Stimulated activated CD8-positive, alpha-beta memory T cell treated with anti-CD3 and anti-CD28 coated beads, Interleukin-7, amount 100 ng/mL, for 1 hour (primary cell): ENCODE measurements around the gene CPEB4.

Experiments
- DNase-seq, 2 donors: peaks; one replicate each; pipeline ENCODE4 v3.0.0-alpha.2; 2020; ENCODE audit warnings: low read depth in 2 of 2

Gene CPEB4

DNA sequence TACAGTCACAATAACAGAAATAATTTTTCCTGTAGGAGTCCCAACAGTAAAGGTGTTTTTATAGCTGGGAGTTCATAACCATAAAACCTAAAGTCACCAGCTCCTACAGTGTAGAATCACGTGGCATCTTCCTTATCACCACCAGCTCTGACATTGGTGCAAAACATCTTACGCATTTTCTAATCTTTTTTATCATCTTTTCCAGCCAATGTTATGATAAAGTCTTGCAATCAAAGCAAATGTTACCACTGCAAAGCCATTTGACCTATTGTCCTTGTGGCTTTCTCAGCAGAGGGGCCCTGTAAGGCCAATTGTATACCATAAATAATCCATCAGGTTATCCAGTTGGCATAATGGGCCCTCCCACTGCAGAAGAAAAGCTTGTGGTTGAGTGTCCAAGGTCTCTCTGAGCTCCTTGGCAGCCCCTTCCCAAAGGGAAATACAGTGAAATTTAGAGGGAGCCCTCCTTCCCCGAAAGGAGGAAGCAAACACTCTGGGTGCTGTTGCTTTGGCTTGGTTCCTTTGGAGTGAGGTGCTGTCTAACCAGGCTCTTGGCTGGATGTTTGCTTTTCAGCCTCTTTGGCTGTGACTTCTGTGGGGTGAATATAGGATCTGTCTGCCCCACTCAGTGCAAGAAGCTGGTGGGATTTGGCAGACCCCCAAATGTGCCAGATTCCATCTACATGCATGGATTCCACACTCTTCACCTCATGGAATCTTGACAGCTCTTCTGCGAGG, 29.3 kb upstream of the CPEB4 start:
- no peak for DNase-seq

DNA sequence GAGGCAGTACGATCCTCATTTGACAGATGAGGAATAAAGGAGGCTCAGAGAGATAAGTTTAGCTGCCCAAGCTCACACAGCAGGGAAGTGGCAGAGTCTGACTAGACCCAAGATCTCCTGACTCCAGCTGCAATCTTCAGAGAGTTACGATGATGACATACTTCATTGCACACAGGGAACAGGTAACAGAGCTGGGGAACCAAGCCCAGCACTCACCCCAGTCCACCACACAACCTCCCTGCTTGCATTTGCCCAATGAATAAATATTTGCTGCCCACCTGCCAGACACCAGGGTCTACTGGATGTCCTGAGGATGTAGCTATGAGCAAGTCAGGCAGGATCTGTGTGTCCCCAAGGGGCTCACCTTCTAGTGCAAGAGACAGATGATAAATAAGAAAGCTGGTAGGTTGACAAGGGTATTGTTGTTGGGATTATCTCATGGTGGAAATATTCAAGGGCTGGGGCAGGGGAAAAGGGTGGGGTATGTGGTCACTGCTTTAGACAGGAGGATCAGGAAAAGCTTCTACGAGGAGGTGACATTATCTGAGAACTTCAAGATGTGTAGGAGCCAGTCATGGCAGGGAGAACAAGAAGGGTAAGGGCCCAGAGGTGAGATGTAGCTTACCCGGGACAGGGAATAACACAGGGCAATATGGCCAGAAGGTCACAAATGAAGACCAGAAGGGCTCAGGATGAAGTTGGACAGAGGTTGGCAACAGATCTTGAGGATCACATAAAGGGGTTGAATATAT, 28.6 kb upstream of the CPEB4 start:
- no peak for DNase-seq

DNA sequence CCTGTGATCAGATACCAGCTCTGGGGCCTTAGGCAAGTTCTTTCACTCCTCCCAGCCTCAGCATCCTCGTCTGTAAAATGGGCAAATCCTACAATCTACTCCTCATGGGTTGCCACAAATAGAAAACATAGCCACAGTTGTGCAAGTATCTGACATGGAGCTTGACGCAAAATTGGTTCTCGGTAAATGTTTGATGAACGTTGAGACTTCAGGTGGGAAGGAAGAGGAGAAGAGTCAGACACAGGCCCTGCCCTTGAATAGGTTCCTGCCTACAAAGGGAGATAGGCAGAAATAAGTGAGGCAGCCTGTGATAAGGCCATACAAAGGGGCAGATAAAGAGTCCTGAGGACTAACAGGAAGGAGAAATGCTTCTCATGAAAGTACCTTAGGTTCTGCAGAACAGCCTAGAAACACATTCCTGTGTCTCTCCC, 26.1 kb upstream of the CPEB4 start:
- no peak for DNase-seq

GRCh38 chr5:173863359-173863758, 24.8 kb upstream of the CPEB4 start:
- no peak for DNase-seq

DNA sequence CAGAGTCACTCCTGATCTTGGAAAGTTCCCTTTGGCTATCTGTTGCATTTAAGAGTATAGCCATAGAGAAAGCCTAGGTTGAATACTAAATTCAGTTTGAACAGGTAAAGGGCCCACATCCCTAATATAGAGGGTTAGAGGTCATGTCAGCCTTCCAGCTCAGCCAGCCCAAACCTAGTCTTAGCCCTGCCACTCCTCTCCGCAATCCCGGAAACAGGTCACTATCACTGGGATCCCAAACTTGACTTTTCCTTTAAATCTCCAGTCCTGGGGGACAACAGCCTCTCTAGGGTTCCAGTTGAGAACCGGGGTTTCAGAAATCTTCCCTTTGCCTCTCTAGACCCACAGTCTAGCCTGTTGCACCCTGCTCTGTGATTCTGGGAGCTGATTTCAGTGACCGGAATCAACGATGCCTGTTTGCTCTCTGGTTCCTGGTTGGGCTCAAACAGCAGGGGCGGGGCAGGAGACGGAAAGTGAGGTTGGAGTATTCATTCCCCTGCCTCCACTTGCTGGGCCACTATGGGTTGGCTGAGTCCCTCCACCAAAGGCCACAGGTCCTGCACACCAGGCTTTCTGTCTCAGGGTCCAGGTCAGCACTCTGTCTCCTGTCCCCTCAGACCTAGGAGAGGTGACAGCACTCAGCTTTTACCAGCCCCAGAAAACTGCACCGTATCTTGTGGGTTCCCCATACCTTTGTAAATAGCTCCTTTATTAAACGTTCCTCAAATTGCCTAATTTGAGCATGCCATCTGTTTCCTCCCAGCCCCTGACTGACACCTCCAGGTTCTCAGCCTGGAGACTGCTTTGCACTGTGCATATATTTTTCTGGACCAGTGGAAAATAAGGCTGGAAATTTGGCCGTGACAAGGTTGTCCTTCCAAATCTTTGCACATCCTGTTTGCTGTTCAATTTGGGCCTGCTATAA, 23.8 kb upstream of the CPEB4 start:
- no peak for DNase-seq

GRCh38 chr5:173866243-173866857, 21.8 kb upstream of the CPEB4 start:
- DNase-seq: no peak

GRCh38 chr5:173866858-173867679, 21.1 kb upstream of the CPEB4 start:
- DNase-seq: no peak

GRCh38 chr5:173868096-173868880, 19.9 kb upstream of the CPEB4 start:
- no peak for DNase-seq

- no peak for DNase-seq
Observed at GRCh38 chr5:173869316-173869715, 18.8 kb upstream of the CPEB4 start.

GRCh38 chr5:173872957-173873305, 15.2 kb upstream of the CPEB4 start:
- DNase-seq: no peak

DNA sequence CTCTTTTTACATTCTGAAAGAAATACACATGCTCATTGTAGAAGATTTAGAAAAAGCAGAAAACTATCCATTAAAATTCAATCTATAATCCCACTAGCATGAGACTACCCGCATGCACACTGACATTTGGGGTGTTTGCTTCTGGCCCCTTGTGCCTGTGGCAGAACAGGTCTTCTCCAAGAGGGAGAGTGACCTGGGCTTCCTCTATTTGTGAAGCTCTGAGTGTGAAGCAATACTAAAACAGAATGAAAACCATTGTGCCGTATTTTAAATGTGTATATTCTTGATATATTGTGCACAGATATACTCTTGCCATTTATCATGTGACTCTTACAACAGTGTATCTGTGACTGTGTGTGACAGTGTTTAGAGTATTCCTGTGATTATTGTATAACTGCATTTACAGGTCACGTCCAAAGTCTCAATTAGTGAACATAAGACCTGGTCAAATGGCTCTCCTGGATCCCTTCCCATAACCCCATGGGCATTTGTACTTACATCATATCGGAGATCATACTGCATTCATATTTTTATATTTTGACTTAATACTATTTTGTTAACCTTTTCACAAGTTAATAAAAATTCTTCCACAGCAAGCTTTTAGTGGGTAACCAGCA, 14.7 kb upstream of the CPEB4 start:
- no peak for DNase-seq

GRCh38 chr5:173875189-173875588, 13.0 kb upstream of the CPEB4 start:
- DNase-seq: no peak

DNA sequence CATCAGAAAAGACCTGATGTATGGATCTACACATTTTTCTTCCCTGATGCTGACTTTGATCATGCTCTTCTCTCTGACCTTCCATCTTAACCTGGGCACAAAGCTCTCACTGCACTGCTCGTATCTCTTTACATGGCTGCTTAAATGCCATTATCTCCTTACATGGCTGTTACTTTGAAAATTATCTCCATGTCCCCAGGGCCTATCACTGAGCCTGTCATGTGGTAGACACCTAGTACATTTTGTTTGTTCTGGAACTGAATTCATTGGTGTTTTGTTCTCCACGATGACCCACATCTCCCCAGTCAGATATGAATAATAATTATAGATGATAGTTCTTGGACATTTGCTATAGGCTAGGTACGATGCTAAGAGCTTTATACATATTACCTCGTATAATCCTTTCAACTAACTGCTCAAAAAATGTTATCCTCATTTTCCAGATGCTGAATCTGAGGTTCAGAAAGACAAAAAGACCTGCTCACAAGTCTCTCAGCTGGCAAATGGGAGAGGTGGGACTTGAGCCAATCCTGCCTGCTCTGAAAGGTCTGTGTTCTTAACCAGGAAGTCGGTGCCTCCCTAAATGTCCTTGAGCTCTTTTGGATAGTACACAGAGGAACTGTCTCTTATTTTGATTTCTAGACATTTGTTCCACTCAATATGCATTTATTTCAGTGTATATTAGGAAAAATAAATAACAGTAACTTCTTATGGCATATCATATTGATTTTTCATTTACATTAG, 9.8 kb upstream of the CPEB4 start:
- DNase-seq: no peak

GRCh38 chr5:173880306-173880985, 7.7 kb upstream of the CPEB4 start:
- no peak for DNase-seq

GRCh38 chr5:173881811-173882575, 6.2 kb upstream of the CPEB4 start:
- DNase-seq: no peak

GRCh38 chr5:173882632-173883031, 5.5 kb upstream of the CPEB4 start:
- DNase-seq: no peak

GRCh38 chr5:173883347-173883924, 4.7 kb upstream of the CPEB4 start:
- DNase-seq: no peak
